Inflammatory macrophage treated with lipopolysaccharide for 4 hours (primary cell): Measurements from ENCODE around the gene PNPLA7.
"Not testable (repeated sequence)": the region's sequence is repeated elsewhere in the genome, so short reads cannot be mapped to it uniquely, and the experiment has no call there.

Experiments used
- DNase-seq: peaks from one replicate; pipeline ENCODE4 v3.0.0-alpha.2; 2020

Gene PNPLA7

GRCh38 chr9:137411645-137412380 is 138.4 kb downstream of the PNPLA7 start:
- DNase-seq: no peak

GRCh38 chr9:137411260-137411644 is 138.9 kb downstream of the PNPLA7 start:
- no peak for DNase-seq

- DNase-seq: no peak
Observed at GRCh38 chr9:137410891-137411249, 139.3 kb downstream of the PNPLA7 start.

- not testable (repeated sequence) for DNase-seq
Observed at GRCh38 chr9:137410236-137410890, 139.8 kb downstream of the PNPLA7 start.
